Astrocyte (in vitro differentiated cells and primary cell): ENCODE data around the gene EDA.

Source experiments
- EZH2 ChIP-seq: IDR thresholded peaks from 2 replicates; pipeline ENCODE4 v1.6.1; 2012; ENCODE audit warnings: mild to moderate bottlenecking, low read length, inconsistent platforms; ENCODE audit not compliant: insufficient read depth
- TF ChIP-seq, protein P1 (sequence below): IDR thresholded peaks from 2 replicates; pipeline ENCODE4 v1.5.1; 2011; ENCODE audit warnings: low read depth, mild to moderate bottlenecking, inconsistent platforms, low read length, moderate library complexity; ENCODE audit not compliant: insufficient read depth

DNA sequence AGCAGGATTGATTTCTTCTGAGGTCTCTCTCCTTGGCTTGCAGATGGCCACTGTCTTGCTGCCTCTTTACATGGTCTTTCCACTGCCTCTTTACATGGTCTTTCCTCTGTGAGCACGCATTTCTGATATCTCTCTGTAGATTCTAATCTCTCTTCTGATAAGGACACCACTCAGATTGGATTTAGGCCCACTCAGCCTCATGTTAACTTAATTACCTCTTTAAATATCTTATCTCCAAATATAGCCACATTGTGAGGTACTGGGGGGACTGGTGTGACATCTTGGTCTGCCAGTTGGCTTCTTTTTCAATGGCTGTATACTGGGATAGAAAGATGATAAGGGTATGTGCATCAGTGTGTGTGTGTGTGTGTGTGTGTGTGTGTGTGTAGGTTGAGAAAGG, 280.1 kb downstream of the EDA start:
- TF ChIP-seq, protein P1, sequence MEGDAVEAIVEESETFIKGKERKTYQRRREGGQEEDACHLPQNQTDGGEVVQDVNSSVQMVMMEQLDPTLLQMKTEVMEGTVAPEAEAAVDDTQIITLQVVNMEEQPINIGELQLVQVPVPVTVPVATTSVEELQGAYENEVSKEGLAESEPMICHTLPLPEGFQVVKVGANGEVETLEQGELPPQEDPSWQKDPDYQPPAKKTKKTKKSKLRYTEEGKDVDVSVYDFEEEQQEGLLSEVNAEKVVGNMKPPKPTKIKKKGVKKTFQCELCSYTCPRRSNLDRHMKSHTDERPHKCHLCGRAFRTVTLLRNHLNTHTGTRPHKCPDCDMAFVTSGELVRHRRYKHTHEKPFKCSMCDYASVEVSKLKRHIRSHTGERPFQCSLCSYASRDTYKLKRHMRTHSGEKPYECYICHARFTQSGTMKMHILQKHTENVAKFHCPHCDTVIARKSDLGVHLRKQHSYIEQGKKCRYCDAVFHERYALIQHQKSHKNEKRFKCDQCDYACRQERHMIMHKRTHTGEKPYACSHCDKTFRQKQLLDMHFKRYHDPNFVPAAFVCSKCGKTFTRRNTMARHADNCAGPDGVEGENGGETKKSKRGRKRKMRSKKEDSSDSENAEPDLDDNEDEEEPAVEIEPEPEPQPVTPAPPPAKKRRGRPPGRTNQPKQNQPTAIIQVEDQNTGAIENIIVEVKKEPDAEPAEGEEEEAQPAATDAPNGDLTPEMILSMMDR, result no peak
- TF ChIP-seq EZH2, result no peak
